AG09319 (cell line): ENCODE results near the gene CEBPG.

Experiments used
- DNase-seq: peaks from one replicate; pipeline ENCODE4 v3.0.0-alpha.2; 2010; ENCODE audit warnings: low read depth; ENCODE audit errors: extremely low read depth
- CTCF ChIP-seq: IDR thresholded peaks from 2 replicates; pipeline ENCODE4 v1.5.1; 2011; ENCODE audit warnings: low read depth, mild to moderate bottlenecking, inconsistent platforms, low read length, moderate library complexity

CEBPG gene

GRCh38 chr19:33430674-33431277 lies 57.3 kb downstream of the CEBPG start:
- TF ChIP-seq CTCF = peak; percentile 90
- peak; percentile 28 for DNase-seq

GRCh38 chr19:33432015-33432414 lies 58.5 kb downstream of the CEBPG start:
- no peak for DNase-seq
- TF ChIP-seq CTCF = no peak
